MCF 10A (cell line): ENCODE measurements around the gene GRM8. TPM values are rescaled to one million over a fixed set of nuclear protein-coding genes. Genes with fewer than 3 reads are reported as not detected.

Experiments used
- BruUV-seq: library from RNA; stranded (reverse); fragments of 400-500 nt; replicated peaks from 2 replicates; lab custom pipeline; 2021; lab: Mats Ljungman, UMichigan
- CTCF ChIA-PET: fragments of 300-600 bp; sonication (Branson Sonifier 250); formaldehyde crosslinking; extraction: SDS; loops from one replicate; lab custom pipeline; 2021; ENCODE audit warnings: antibody characterized with exemption, inconsistent platforms; lab: Yijun Ruan, JAX
- POLR2A ChIA-PET: fragments of 300-600, 350-650 bp; sonication (Branson Sonifier 250); formaldehyde crosslinking; extraction: SDS; loops from one replicate; lab custom pipeline; 2020; ENCODE audit warnings: antibody characterized with exemption, inconsistent platforms; lab: Yijun Ruan, JAX
- DNase-seq: peaks from one replicate; pipeline ENCODE4 v3.0.0-alpha.2; 2018; ENCODE audit not compliant: unreplicated experiment
- H3K27ac Mint-ChIP-seq: one replicate; pipeline ENCODE4 v1.8.0; 2022; ENCODE audit warnings: mild to moderate bottlenecking, low read depth, mixed read lengths; ENCODE audit not compliant: unreplicated experiment
- H3K27me3 Mint-ChIP-seq: one replicate; pipeline ENCODE4 v1.8.0; 2022; ENCODE audit warnings: mixed read lengths; ENCODE audit not compliant: insufficient read depth, unreplicated experiment
- H3K36me3 Mint-ChIP-seq: one replicate; pipeline ENCODE4 v1.8.0; 2022; ENCODE audit warnings: mild to moderate bottlenecking, moderate library complexity, mixed read lengths; ENCODE audit not compliant: insufficient read depth, unreplicated experiment
- H3K4me1 Mint-ChIP-seq: one replicate; pipeline ENCODE4 v1.8.0; 2022; ENCODE audit warnings: mixed read lengths; ENCODE audit not compliant: insufficient read depth, unreplicated experiment
- H3K4me3 Mint-ChIP-seq: one replicate; pipeline ENCODE4 v1.8.0; 2022; ENCODE audit warnings: mild to moderate bottlenecking, moderate library complexity, mixed read lengths; ENCODE audit not compliant: unreplicated experiment
- H3K9me3 Mint-ChIP-seq: one replicate; pipeline ENCODE4 v1.8.0; 2022; ENCODE audit warnings: mixed read lengths; ENCODE audit not compliant: unreplicated experiment
- intact Hi-C: fragments of 100-400 bp; cut with micrococcal nuclease; formaldehyde crosslinking; loops from 2 replicates; pipeline ENCODE4 v1.14.1; 2022
- total RNA-seq: library from RNA; stranded (reverse); gene quantifications from 2 replicates; pipeline ENCODE4 v1.2.3, GENCODE V29; 2022
- TF ChIP-seq, protein P1 (sequence below): fragments of 200-600 bp; IDR thresholded peaks from one replicate; pipeline ENCODE4 v1.8.0; 2022; ENCODE audit warnings: antibody characterized with exemption, mild to moderate bottlenecking; ENCODE audit not compliant: unreplicated experiment

Gene GRM8
- total RNA-seq, 1 experiment from 2014 or later: not detected

GRCh38 chr7:127208860-127209259 is 43.9 kb downstream of the GRM8 start:
- no peaks in the 10 kb centered on the region for H3K36me3 Mint-ChIP-seq
- CTCF ChIA-PET: no interaction called here

GRCh38 chr7:127208351-127208750 is 44.4 kb downstream of the GRM8 start:
- Mint-ChIP-seq H3K27me3 (peaks cover 27% of the 10 kb centered on the region), H3K9me3 (no peaks in the 10 kb centered on the region), H3K36me3 (no peaks in the 10 kb centered on the region), H3K27ac (no peak overlapping the region), H3K4me1 (no peaks in the 10 kb centered on the region), H3K4me3 (no peak overlapping the region)
- CTCF ChIA-PET: no interaction called here
- TF ChIP-seq, protein P1, sequence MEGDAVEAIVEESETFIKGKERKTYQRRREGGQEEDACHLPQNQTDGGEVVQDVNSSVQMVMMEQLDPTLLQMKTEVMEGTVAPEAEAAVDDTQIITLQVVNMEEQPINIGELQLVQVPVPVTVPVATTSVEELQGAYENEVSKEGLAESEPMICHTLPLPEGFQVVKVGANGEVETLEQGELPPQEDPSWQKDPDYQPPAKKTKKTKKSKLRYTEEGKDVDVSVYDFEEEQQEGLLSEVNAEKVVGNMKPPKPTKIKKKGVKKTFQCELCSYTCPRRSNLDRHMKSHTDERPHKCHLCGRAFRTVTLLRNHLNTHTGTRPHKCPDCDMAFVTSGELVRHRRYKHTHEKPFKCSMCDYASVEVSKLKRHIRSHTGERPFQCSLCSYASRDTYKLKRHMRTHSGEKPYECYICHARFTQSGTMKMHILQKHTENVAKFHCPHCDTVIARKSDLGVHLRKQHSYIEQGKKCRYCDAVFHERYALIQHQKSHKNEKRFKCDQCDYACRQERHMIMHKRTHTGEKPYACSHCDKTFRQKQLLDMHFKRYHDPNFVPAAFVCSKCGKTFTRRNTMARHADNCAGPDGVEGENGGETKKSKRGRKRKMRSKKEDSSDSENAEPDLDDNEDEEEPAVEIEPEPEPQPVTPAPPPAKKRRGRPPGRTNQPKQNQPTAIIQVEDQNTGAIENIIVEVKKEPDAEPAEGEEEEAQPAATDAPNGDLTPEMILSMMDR: no peak
- POLR2A ChIA-PET: interaction anchor here (0.6 kb wide), 1 partner anchor 404 kb away, joined by 4 read pairs; no protein-coding TSS in a partner anchor
- intact Hi-C loops: no loop called here
- no peak for DNase-seq
- BruUV-seq: no TSS peak

More at GRCh38 chr7:127208860-127209259, 43.9 kb downstream of the GRM8 start:
- POLR2A ChIA-PET: interaction anchor here (0.6 kb wide), 1 partner anchor 405 kb away, joined by 4 read pairs; no protein-coding TSS in a partner anchor
- BruUV-seq: no TSS peak
- intact Hi-C loops: no loop called here
- Mint-ChIP-seq H3K27me3 (peaks cover 32% of the 10 kb centered on the region), H3K27ac (no peak overlapping the region), H3K4me1 (no peaks in the 10 kb centered on the region), H3K4me3 (no peak overlapping the region), H3K9me3 (no peaks in the 10 kb centered on the region)
- DNase-seq: no peak
- TF ChIP-seq, protein P1: no peak

DNA sequence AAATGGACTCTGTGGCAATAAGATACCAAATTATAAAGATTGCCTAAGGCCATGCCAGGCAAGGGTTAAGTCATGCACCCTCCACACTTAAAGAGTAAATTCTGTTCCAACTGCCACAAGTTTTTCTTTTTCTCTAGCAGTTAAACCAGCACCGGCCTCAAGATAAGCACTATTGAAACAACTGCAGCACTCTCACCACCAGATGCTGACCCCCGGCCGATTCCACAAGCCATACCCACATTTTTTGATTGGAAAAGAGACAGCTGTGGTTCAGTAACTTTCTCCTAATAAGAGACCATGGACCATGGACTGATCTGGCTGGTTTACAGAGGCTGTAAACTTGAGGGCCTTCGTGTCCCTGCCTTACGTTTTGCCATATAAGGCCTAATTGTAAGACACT is 44.9 kb downstream of the GRM8 start:
- Mint-ChIP-seq H3K4me3 (no peak overlapping the region), H3K4me1 (no peaks in the 10 kb centered on the region), H3K36me3 (no peaks in the 10 kb centered on the region), H3K27me3 (peaks cover 22% of the 10 kb centered on the region), H3K27ac (no peak overlapping the region), H3K9me3 (no peaks in the 10 kb centered on the region)
- POLR2A ChIA-PET: no interaction called here
- CTCF ChIA-PET: no interaction called here
- TF ChIP-seq, protein P1: no peak
- BruUV-seq: no TSS peak
- intact Hi-C loops: no loop called here
- DNase-seq: no peak

- TF ChIP-seq, protein P1: no peak
- no TSS peak for BruUV-seq
- intact Hi-C loops: no loop called here
- H3K36me3 Mint-ChIP-seq: no peaks in the 10 kb centered on the region
- DNase-seq: no peak
- peaks cover 22% of the 10 kb centered on the region for H3K27me3 Mint-ChIP-seq
- no peaks in the 10 kb centered on the region for H3K4me1 Mint-ChIP-seq
- H3K4me3 Mint-ChIP-seq: no peak overlapping the region
- H3K27ac Mint-ChIP-seq: no peak overlapping the region
- ChIA-PET CTCF (no interaction called here), POLR2A (no interaction called here)
- H3K9me3 Mint-ChIP-seq: no peaks in the 10 kb centered on the region
These were observed 45.5 kb downstream of the GRM8 start for GRCh38 chr7:127207230-127207629.
